Hematopoietic multipotent progenitor cell treated with erythropoietin and hydrocortisone succinate and interleukin-3 and kit ligand, for 15 days (in vitro differentiated cells): Measurements from ENCODE around the gene IL4R.
"Not testable (repeated sequence)": the region's sequence is repeated elsewhere in the genome, so short reads cannot be mapped to it uniquely, and the experiment has no call there.

ENCODE experiments used
- DNase-seq: peaks from one replicate; pipeline ENCODE4 v3.0.0-alpha.2; 2015; ENCODE audit warnings: low spot score

Gene IL4R

GRCh38 chr16:27313422-27314160 lies at the start of gene IL4R:
Gene IL4R, plus strand, starts transcription at chr16:27313974. Its CDS starts 26,230 bp downstream, at chr16:27340204.
- no peak for DNase-seq

- no peak for DNase-seq
These were observed 49.6 kb upstream of the IL4R start for GRCh38 chr16:27264151-27264550.

GRCh38 chr16:27265982-27266381 lies 47.8 kb upstream of the IL4R start:
- DNase-seq, result no peak

GRCh38 chr16:27267037-27267677 lies 46.6 kb upstream of the IL4R start:
- no peak for DNase-seq

GRCh38 chr16:27268376-27269299 lies 45.1 kb upstream of the IL4R start, which contains the start of gene NSMCE1:
Gene NSMCE1, minus strand, starts transcription at chr16:27268772. Its CDS starts 11,202 bp downstream, at chr16:27257570.
- DNase-seq, result peak; percentile 97

- no peak for DNase-seq
These were observed 44.2 kb upstream of the IL4R start for GRCh38 chr16:27269300-27270150.

DNA sequence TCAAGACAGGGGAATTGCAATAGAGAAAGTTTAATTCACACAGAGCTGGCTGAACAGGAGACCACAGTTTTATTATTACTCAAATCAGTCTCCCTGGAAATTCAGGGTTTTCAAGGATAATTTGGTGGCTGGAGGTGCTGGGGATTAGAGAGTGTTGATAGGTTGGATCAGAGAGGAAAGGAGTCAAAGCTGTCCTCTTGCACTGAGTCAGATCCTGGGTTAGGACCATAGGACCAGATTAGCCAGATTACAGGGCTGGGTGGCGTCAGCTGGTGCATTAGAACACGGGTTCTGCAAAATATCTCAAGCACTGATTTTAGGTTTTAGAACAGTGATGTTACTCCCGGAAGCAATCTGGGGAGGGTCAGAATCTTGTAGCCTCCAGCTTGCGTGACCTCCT lies 43.4 kb upstream of the IL4R start:
- DNase-seq, result no peak

GRCh38 chr16:27272076-27272475 lies 41.7 kb upstream of the IL4R start:
- no peak for DNase-seq

- not testable (repeated sequence) for DNase-seq
These were observed 41.1 kb upstream of the IL4R start for GRCh38 chr16:27272697-27273096.

DNA sequence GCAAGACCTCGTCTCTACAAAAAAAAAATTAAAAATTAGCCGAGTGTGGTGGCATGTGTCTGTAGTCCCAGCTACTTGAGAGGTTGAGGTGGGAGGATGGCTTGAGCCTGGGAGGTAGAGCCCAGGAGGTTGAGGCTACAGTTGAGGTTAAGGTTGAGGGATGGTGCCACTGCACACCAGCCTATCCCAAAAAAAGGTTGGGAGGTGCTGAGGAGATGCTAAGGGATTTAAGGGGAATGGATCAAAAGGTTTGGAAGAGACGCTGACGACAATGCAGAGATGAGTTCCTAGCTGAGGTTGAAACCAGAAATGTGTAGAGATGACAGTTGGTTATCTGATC lies 40.5 kb upstream of the IL4R start:
- DNase-seq, result no peak

GRCh38 chr16:27273670-27274423 lies 39.9 kb upstream of the IL4R start:
- no peak for DNase-seq

- DNase-seq, result not testable (repeated sequence)
These were observed 39.3 kb upstream of the IL4R start for GRCh38 chr16:27274424-27274874.

DNA sequence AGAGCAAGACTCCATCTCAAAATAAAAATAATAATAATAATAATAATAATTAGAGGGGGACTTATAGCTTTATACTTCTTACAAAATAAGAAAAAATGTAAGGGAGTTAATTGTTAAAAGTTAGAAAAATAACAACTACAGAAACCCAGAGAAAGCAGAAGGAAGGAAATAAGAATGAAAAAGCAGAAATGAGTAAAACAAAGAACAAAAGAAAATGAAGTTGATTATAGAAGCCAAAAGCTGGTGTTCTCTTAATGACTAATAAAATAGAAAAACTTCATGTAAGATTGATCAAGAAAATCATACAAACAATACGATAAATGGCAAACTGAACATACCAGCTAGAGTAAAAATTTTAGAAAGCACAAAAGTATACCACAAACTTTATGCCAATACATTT lies 38.4 kb upstream of the IL4R start:
- no peak for DNase-seq

GRCh38 chr16:27281243-27281642 lies 32.5 kb upstream of the IL4R start:
- DNase-seq, result no peak

GRCh38 chr16:27284865-27285675 lies 28.7 kb upstream of the IL4R start:
- no peak for DNase-seq

DNA sequence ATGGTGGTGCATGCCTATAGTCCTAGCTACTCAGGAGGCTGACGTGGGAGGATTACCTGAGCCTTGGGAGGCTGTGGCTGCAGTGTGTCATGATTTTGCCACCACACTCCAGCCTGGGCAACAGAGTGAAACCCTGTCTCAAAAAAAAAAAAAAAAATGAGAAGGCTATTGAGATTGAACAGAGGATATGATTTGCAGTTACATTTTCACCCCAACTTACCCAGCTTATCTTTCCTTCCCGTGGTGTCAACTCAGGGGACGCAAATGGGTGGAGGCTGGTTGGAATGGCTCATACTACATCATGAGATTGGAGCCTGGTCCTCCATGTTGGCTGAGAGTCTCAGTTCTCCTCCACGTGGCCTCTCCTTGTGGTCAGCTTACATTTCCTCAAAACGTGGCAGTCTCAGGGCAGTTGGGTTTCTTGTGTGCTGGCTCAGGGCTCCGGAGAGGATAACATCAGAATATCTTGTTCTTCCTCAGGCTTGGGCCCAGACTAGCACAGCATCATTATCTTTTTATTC lies 28.0 kb upstream of the IL4R start:
- no peak for DNase-seq

- no peak for DNase-seq
These were observed 27.3 kb upstream of the IL4R start for GRCh38 chr16:27286451-27286850.

- no peak for DNase-seq
These were observed 26.5 kb upstream of the IL4R start for GRCh38 chr16:27287051-27287811.

DNA sequence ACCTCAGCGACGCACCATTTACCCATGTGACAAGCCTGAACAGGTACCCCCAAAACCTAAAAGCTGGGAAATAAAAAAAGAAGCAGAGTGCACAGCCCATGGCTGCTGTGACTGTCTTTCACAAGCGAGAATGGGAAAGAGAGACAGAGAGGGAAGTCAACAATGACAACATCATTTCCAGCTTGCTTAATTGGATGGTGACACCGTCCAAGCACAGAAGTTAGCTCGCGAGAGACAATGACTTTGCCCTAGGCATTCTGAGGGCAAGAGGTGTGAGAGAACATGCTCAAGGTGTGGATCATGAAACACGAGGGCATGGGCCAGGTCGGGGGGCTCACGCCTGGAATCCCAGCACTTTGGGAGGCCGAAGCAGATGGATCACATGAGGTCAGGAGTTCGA lies 25.9 kb upstream of the IL4R start:
- DNase-seq, result no peak
